CD4-positive, alpha-beta T cell treated with Interleukin-4 for 1 hour (primary cell): ENCODE measurements around the gene A2ML1.
"Not testable (repeated sequence)": the region's sequence is repeated elsewhere in the genome, so short reads cannot be mapped to it uniquely, and the experiment has no call there.

Experiments used
- DNase-seq, 2 donors: peaks; one replicate each; pipeline ENCODE4 v3.0.0-alpha.2; 2020 to 2022

A2ML1 gene

DNA sequence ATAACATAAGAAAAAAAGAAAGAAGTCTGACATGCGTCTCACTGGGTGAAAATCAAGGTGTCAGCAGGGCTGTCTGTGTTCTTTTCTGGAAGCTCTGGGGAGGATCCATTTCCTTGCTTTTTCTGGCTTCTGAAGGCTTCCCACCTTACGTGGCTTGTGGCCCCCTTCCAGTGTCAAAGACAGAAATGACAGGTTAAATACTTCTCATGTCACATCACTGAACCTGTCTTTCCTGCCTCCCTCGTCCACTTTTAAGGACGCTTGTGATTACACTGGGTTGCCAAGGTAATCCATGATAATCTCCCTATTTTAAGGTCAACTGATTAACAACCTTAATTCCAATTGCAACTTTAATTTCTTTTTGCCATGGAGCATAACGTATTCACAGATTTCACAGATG, 87.3 kb downstream of the A2ML1 start:
- DNase-seq, result no peak

- DNase-seq, result no peak
Measured at GRCh38 chr12:8911606-8912268, 89.3 kb downstream of the A2ML1 start.

DNA sequence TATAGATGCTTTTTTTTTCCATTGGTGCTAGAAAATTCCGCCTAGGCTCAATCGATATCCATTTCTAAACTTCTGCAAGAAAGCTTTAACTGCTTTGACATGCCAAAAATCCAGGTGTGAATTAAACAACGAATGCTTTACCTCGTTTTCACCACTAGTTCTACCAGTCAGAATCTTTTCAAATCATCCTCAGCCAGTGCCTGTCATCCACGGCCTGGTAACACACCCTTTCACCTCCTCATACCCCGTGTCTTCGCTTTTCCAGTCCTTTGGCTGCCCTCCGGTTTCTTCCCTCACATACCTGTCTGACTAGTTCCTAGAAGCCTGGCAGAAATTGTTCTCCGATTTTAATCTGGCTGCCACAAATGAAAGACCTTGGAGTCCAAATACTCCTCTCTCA, 90.5 kb downstream of the A2ML1 start:
- DNase-seq, result peak; percentile 28 to 45

- no peak for DNase-seq
Measured at GRCh38 chr12:8913702-8914032, 91.2 kb downstream of the A2ML1 start.

DNA sequence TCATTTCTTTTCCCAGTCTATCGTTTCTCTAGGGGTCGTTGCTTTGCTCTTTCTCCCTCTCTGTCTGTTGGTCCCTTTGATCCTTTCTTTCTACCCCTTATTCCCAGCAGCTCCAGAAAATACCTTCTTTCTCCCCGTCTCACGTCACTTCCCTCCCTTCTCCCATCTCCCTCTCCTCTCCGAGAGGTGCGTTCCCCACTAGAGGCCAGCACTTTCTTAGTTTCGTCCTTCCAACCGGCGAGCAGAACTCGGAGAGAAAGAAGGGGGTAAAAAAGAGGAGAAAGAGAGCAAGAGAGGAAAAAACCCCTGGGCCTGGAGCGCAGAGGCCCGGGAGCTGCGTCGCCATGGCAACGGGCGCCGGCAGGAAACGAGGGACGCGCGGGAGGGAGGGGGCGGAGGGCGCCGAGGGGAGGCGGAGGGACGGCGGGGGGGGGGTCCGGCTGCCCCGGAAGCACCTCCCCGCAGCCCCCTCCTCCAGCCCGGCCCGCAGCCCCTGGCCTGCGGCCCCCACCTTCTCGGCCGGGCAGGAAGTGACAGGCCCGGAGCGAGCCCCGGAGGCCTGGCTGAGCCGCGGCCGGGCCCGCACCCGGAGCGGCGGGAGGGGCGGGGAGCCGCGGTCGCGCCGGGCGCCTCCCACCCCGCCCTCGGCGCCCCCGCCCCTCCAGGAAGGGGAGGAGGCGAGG, 91.8 kb downstream of the A2ML1 start, which contains the start of gene PHC1:
Gene PHC1, plus strand, starts transcription at position 477 of the 683 bp plus-strand sequence. CDS start 3,169 bp downstream, outside the sequence.
- peak; percentile 82 to 85 for DNase-seq

DNA sequence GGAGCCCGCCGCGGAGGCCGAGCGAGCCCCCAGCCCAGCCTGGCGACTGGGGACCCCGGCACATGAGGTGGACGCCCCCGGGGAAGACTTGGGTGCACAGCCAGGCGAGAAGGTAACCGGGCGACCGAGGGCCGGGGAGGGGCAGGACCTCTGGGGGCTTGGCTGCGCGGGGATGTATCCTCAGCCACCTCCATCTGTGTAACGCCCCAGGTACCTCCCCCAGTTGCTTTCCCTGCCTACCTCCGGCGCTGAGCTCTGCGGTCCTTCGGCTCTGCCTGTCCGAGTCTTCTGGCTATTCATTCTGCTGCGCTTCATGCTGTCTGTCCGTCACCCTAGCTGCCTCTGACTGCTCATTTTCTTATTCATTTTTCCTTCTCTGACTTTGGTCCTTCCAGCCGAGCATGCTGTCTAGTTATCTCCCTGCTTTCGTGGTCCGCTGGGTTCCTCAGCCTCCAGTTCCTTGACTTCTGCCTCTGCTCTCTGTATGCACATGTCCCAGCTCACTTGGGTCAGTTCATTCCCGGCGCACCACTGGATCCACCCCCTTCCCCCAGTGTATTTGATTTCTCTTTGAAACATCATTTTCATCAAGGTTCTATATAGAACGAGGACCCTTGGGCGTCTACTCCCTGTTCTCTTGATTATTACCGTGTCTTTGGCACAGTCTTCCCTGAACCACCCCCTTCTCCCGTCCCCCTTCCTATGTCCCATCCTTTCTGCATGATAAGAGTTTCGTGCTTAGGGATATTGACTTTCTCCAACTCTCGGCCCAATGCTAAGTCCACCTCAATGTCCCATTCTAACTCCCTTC, 92.5 kb downstream of the A2ML1 start:
- peak; percentile 45 to 68 for DNase-seq

DNA sequence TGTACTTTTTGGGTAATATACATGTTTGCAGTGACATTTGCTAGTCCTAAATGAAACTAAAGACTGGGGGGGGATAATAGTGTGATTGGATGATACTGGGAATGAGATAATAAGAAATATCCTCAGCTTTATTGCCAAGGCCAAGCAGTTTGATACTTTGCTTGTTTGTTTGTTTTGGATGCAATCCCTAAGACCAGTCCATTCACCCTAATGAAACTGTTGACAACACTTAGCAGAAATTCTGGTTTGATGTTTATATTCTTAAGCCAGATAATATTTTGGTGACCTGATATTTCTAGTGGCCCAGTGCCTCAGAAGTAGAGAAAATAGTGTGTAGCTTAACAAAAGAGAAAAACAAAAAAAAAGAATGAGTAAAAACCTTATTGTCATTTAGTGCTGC, 93.7 kb downstream of the A2ML1 start:
- DNase-seq, result no peak

DNA sequence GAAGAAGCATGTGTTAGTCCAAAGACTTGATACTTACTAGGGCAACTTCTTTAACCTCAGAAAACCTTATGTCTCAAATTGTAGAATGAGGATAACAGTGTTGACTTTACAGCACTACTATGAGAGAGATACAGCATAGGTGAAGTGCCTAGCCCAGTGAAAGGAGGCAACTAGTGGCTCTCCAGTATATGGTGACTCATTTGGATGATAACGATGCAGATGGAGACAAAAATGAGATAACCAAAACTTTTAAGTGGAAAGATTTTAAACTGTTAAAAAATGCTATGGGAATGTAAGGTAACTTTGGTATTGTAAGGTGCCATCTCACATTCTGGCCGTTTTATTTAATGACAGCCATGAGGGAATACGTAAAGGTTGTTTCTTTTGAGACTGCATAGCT, 94.6 kb downstream of the A2ML1 start:
- no peak for DNase-seq

DNA sequence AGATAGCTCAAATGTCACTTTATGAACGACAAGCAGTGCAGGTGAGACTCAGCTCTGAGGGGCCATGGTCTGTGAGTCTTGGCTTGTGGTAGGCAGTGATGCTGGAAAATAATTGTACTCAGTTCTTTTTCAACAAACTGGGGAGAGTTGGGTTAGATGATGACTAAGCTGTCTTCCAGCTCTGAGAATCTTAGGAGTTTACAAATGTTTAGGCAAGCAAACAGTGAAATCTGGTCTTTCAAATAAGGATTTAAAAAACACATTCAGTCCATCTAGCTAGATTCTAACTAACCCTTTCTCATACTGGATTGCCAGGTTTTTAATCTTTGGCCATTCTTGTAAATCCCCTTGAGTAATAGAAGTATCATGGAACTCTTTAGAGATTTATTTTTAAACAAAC, 95.3 kb downstream of the A2ML1 start:
- DNase-seq, result no peak

DNA sequence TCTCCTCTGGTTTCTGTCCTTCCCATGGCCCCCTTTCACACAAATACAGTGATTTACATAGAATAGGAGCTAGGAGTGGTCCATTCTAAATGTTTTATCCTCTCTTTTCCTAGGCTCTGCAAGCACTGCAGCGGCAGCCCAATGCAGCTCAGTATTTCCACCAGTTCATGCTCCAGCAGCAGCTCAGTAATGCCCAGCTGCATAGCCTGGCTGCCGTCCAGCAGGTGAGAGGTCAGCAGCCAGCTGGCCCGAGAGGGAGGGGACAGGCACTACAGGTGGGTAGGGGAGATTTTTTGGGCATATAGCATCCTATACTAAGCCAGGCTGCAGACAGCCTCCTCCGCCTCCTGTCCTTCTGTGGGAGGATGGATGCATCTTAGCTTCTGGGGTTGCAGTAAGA, 97.2 kb downstream of the A2ML1 start:
- not testable (repeated sequence) for DNase-seq

GRCh38 chr12:8922544-8922943, 100.1 kb downstream of the A2ML1 start:
- no peak for DNase-seq
